Measurements from ENCODE around the gene KRTAP13-4.

DNA sequence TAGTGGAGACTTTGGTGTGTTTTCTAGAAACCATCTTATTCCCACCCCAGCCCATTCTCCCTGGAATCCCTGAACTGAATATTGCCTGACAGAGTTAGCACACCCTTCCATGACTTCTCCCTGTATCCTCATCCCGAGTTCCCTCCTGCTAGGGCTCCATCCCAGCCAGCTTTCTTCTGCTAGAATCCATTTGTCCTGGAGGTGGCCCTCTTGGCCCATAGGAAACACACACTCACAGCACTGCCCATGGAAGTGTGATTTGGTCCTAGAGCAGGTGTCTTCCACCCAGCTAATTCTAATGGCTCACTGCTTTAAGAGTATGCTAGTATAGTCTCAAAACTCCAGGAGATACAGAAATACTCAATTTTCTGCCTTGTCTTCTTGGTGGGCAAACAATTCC is 14.2 kb downstream of the KRTAP13-4 start:
- TF ChIP-seq POLR2A (IDR thresholded peaks at IDR 0.05; ENCODE audit: low read depth, low read length) (no peak), TAF1 (IDR thresholded peaks at IDR 0.05; ENCODE audit: borderline replicate concordance, low read depth, low read length) (no peak), POLR2AphosphoS5 (IDR thresholded peaks at IDR 0.05; ENCODE audit: low read depth, low read length) (no peak)

Measured in GM12892 (cell line).